GM23338 (cell line): ENCODE measurements around the gene FBXL4.

Experiments
- CREB1 ChIP-seq: fragments of 250-450 bp; sonication (Bioruptor Pico); IDR thresholded peaks from 2 replicates; pipeline ENCODE4 v1.5.0; 2020; ENCODE audit warnings: low read depth, mild to moderate bottlenecking, moderate library complexity
- EZH2 ChIP-seq: fragments of 200-600 bp; sonication (generic); IDR thresholded peaks from one replicate; pipeline ENCODE4 v1.8.0; 2017; ENCODE audit warnings: antibody characterized with exemption, mild to moderate bottlenecking, low read depth; ENCODE audit not compliant: unreplicated experiment
- EZH2phosphoT487 ChIP-seq: fragments of 200-600 bp; sonication (generic); IDR thresholded peaks from one replicate; pipeline ENCODE4 v1.8.1; 2018; ENCODE audit warnings: antibody characterized with exemption; ENCODE audit not compliant: unreplicated experiment
- NANOG ChIP-seq: IDR thresholded peaks from 2 replicates; pipeline ENCODE4 v1.6.1; 2016; ENCODE audit warnings: antibody characterized with exemption, borderline replicate concordance
- POLR2AphosphoS5 ChIP-seq: IDR thresholded peaks from 2 replicates; pipeline ENCODE4 v1.6.1; 2016; ENCODE audit warnings: antibody characterized with exemption, low read depth
- ZNF331 ChIP-seq: fragments of 250-450 bp; sonication (Bioruptor Pico); IDR thresholded peaks from 2 replicates; pipeline ENCODE4 v1.5.0; 2020; ENCODE audit warnings: low read depth, mild to moderate bottlenecking, moderate library complexity
- TF ChIP-seq, protein P1 (sequence below), 2 experiments: fragments of 200-600 bp in 1 of 2; sonication (generic) in 1 of 2; conservative IDR thresholded peaks; 2 replicates each; pipeline versions ENCODE4 v1.5.1 to v1.6.1; 2016 to 2017; ENCODE audit warnings: antibody characterized with exemption in 2 of 2, low read depth in 2 of 2, mild to moderate bottlenecking in 2 of 2, moderate library complexity in 1 of 2
- TF ChIP-seq, protein P2 (sequence below): IDR thresholded peaks from one replicate; pipeline ENCODE4 v1.6.1; 2018; ENCODE audit warnings: antibody characterized with exemption; ENCODE audit not compliant: unreplicated experiment
- TF ChIP-seq, protein P3 (sequence below): IDR thresholded peaks from 2 replicates; pipeline ENCODE4 v1.6.1; 2016; ENCODE audit warnings: antibody characterized with exemption

DNA sequence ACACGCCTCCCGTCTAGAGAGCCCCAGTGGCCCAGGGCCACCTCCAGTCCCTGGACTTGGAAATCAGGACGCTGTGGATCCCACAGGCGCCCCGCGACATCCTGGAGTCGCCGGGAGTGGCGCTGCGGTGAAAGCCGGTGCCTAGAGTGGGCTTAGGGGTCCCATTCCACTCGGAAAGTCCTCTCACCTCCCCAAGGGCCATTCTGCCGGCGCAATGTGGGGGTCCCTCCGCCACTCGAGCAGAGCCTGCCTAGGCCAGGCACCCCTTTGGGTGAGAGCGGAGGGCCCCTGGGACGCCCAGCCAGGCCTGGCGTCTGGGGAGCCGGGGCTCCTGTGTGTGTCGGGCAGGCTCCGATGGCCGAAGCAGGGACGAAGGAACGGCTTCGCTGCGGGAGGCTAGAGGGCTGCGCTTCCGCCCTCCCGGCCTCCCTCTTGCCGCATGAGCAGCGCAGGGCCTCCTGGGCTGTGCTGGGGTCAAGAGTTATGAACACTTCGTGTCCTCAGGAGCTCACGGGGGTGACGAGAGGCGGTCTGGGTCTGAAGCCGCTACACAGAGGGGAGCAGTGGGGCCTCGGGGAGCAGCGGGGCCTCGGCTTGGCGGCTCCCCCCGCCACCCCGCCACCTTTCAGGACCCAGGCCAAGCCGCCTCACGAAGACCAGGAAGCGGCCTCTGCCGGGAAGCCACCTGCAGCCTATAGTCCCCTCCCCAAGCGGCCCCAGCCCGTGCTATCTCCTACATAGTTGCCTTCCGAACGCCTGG lies 99.8 kb downstream of the FBXL4 start:
- TF ChIP-seq, protein P1, sequence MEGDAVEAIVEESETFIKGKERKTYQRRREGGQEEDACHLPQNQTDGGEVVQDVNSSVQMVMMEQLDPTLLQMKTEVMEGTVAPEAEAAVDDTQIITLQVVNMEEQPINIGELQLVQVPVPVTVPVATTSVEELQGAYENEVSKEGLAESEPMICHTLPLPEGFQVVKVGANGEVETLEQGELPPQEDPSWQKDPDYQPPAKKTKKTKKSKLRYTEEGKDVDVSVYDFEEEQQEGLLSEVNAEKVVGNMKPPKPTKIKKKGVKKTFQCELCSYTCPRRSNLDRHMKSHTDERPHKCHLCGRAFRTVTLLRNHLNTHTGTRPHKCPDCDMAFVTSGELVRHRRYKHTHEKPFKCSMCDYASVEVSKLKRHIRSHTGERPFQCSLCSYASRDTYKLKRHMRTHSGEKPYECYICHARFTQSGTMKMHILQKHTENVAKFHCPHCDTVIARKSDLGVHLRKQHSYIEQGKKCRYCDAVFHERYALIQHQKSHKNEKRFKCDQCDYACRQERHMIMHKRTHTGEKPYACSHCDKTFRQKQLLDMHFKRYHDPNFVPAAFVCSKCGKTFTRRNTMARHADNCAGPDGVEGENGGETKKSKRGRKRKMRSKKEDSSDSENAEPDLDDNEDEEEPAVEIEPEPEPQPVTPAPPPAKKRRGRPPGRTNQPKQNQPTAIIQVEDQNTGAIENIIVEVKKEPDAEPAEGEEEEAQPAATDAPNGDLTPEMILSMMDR (conservative IDR thresholded peaks at IDR 0.05; ENCODE audit: low read depth in 2 of 2) = peak in 1 of 2 experiments; percentile 16; a peak in 2 of 4 replicates
- no peak for TF ChIP-seq POLR2AphosphoS5
- TF ChIP-seq NANOG = no peak
- TF ChIP-seq EZH2 = peak; percentile 15
- no peak for TF ChIP-seq EZH2phosphoT487
- no peak for TF ChIP-seq CREB1
- TF ChIP-seq, protein P2, sequence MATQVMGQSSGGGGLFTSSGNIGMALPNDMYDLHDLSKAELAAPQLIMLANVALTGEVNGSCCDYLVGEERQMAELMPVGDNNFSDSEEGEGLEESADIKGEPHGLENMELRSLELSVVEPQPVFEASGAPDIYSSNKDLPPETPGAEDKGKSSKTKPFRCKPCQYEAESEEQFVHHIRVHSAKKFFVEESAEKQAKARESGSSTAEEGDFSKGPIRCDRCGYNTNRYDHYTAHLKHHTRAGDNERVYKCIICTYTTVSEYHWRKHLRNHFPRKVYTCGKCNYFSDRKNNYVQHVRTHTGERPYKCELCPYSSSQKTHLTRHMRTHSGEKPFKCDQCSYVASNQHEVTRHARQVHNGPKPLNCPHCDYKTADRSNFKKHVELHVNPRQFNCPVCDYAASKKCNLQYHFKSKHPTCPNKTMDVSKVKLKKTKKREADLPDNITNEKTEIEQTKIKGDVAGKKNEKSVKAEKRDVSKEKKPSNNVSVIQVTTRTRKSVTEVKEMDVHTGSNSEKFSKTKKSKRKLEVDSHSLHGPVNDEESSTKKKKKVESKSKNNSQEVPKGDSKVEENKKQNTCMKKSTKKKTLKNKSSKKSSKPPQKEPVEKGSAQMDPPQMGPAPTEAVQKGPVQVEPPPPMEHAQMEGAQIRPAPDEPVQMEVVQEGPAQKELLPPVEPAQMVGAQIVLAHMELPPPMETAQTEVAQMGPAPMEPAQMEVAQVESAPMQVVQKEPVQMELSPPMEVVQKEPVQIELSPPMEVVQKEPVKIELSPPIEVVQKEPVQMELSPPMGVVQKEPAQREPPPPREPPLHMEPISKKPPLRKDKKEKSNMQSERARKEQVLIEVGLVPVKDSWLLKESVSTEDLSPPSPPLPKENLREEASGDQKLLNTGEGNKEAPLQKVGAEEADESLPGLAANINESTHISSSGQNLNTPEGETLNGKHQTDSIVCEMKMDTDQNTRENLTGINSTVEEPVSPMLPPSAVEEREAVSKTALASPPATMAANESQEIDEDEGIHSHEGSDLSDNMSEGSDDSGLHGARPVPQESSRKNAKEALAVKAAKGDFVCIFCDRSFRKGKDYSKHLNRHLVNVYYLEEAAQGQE = no peak
- no peak for TF ChIP-seq ZNF331 (CRISPR knock-in tag)
- TF ChIP-seq, protein P3, sequence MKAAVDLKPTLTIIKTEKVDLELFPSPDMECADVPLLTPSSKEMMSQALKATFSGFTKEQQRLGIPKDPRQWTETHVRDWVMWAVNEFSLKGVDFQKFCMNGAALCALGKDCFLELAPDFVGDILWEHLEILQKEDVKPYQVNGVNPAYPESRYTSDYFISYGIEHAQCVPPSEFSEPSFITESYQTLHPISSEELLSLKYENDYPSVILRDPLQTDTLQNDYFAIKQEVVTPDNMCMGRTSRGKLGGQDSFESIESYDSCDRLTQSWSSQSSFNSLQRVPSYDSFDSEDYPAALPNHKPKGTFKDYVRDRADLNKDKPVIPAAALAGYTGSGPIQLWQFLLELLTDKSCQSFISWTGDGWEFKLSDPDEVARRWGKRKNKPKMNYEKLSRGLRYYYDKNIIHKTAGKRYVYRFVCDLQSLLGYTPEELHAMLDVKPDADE = peak; percentile 33; the same call in 1 of the 2 replicates
